Coronary artery (tissue), 2 donors: ENCODE results near the gene NPHP4.

Experiments
- DNase-seq: peaks from one replicate; pipeline ENCODE4 v3.0.0-alpha.2; 2017; ENCODE audit warnings: low spot score
- H3K27ac ChIP-seq, 2 donors: fragments of 200-600 bp; sonication (generic); one replicate each; pipeline ENCODE4 v1.5.1; 2016 to 2019
- H3K4me3 ChIP-seq: fragments of 200-600 bp; sonication (generic); 2 replicates; pipeline ENCODE4 v1.5.1; 2016; ENCODE audit warnings: mild to moderate bottlenecking, moderate library complexity
- CTCF ChIP-seq: fragments of 200-600 bp; sonication (generic); IDR thresholded peaks from one replicate; pipeline ENCODE4 v1.5.1; 2019; ENCODE audit warnings: antibody characterized with exemption

NPHP4 gene

GRCh38 chr1:5879421-5879820 lies 112.8 kb downstream of the NPHP4 start:
- no peak overlapping the region for H3K4me3 ChIP-seq
- TF ChIP-seq CTCF: no peak
- no peak for DNase-seq
- no peak overlapping the region for H3K27ac ChIP-seq

DNA sequence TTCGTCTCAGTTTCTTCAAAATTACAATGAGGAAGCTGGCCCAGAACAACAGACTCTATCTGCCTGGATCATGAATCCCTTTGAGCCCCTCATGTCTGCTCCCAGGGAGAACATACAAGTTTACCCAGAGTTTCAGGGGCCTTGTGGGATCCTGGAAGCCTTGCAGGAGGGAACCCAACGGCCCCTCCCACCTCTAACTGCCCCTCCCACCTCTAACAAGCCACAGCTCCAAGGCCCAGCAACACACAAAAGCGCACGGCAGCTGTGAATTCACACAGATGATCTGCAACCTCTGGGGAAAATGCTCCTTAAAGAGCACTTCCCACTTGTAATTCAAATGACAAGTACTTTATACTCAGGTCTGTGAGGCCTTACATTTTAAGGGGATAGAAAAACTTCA lies 113.3 kb downstream of the NPHP4 start:
- DNase-seq: no peak
- TF ChIP-seq CTCF: no peak

DNA sequence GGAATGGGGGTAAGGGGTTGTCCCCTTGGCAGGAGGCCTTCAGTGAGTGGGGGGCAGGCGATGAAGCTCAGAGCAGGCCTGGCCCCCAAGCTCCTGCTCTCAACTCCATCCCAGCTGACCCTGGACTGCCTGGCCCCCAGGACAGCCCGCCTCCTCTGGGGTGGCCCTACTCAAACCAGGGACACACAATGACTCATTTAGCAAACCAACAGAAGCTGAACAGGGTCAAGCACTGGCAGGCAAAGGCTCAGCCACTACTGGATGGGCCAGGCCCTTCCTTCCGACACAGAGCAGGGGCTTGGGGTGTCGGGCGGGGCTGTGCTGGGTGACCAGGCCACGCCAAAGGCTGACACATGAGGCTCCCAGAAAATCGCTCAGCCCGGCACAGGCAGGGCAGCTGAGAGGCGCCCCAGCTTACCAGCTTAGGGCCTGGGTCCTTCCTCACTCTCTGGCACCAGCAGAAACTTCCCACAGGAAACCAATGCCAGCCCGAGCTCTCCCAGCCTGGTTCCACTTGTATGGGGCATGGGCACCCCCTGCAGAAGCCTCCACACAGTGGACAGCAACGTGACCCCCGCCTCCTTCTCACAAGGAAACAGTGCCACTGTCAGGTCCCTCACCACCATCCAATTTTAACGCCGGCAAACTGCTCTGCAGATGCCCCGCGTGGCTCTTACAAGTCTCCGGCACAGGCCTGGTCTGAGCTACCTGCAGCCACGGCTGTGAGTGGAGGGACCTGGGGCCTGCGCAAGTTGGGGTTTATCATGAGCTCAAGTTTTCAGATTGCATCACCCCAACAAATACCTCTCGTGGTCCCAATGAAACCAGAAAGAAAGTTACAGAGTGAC lies 114.3 kb downstream of the NPHP4 start:
- DNase-seq: no peak
- Histone ChIP-seq H3K27ac (no peak overlapping the region), H3K4me3 (no peak overlapping the region)
- no peak for TF ChIP-seq CTCF

More for the DNA sequence above, 113.3 kb downstream of the NPHP4 start:
- Histone ChIP-seq H3K4me3 (no peak overlapping the region), H3K27ac (no peak overlapping the region)

GRCh38 chr1:5877001-5877400 lies 115.2 kb downstream of the NPHP4 start:
- Histone ChIP-seq H3K27ac (no peak overlapping the region), H3K4me3 (no peak overlapping the region)
- no peak for DNase-seq
- TF ChIP-seq CTCF: no peak

DNA sequence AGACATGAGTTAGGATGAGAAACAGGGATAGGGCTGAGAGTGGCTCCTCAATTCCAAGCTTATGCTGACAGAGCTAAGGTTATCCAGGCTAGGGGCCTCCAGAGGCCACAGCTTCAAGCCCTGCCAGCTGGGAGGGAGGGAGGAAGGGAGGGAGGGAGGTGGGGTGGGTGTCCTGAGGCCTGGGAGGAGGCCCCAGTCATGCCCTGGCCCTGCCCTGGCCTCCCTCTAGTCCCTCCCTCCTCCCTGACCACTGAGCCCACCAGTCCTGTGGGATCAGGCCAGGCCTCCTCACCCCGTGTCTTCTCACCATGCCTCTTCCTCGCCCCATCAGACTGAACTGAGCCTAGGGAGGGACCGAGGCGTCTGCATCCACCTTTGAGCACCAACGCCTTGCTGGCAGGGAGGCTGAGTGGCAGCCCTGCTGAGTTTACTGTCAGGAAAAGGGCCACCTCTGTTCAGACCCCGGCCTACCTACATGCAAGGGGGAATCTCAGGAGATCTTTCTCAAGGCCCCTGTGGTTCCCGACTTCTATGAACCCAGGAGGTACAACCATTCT lies 116.1 kb downstream of the NPHP4 start:
- TF ChIP-seq CTCF: no peak
- no peak for DNase-seq
- Histone ChIP-seq H3K27ac (no peak overlapping the region), H3K4me3 (no peak overlapping the region)

GRCh38 chr1:5875345-5875910 lies 116.8 kb downstream of the NPHP4 start:
- no peak for DNase-seq

More at GRCh38 chr1:5875345-5875910, 116.8 kb downstream of the NPHP4 start:
- Histone ChIP-seq H3K4me3 (no peak overlapping the region), H3K27ac (no peak overlapping the region)
- TF ChIP-seq CTCF: no peak
